A549 (cell line): ENCODE measurements around the gene HSPG2. TPM values are rescaled to one million over a fixed set of nuclear protein-coding genes. Genes with fewer than 3 reads are reported as not detected.

Experiments
- ATAC-seq, 2 experiments: fragments of 200-7000 bp in 1 of 2; fragments of >200 bp in 1 of 2; cut with Nextera tagmentation in 1 of 2; cut with Tn5 transposase in 1 of 2; 3 replicates each; pipeline versions ENCODE4 v1.8.0 to v1.9.1; 2018 to 2020; ENCODE audit warnings: mild to moderate bottlenecking in 1 of 2, moderate library complexity in 1 of 2
- CTCF ChIA-PET: fragments of 300-600 bp; sonication (Branson Sonifier 250); formaldehyde crosslinking; extraction: SDS; loops from one replicate; lab custom pipeline; 2021; ENCODE audit warnings: antibody characterized with exemption, inconsistent platforms; lab: Yijun Ruan, JAX
- POLR2A ChIA-PET: fragments of 350-600 bp; formaldehyde crosslinking; extraction: SDS; loops from one replicate; lab custom pipeline; 2021; ENCODE audit warnings: antibody characterized with exemption, inconsistent platforms; lab: Yijun Ruan, JAX
- DNase-seq, 2 experiments: peaks; one replicate each; pipeline versions ENCODE4 v3.0.0 to v3.0.0-alpha.2; 2011 to 2016; ENCODE audit warnings: low read depth in 1 of 2, low spot score in 1 of 2
- FAIRE-seq: peaks from 2 replicates; lab custom pipeline; 2011; peaks lifted over from hg19 to GRCh38; lab: Jason Lieb, UNC
- H3K27ac ChIP-seq, 2 experiments: fragments of >200 bp; sonication (Bioruptor Twin); formaldehyde crosslinking; 3 replicates each; pipeline ENCODE4 v1.5.1; 2016 to 2017
- H3K4me1 ChIP-seq: fragments of >200 bp; sonication (Bioruptor Twin); formaldehyde crosslinking; 3 replicates; pipeline ENCODE4 v1.6.1; 2016
- H3K4me2 ChIP-seq: fragments of >200 bp; sonication (Bioruptor Twin); formaldehyde crosslinking; 3 replicates; pipeline ENCODE4 v1.6.1; 2016
- H3K4me3 ChIP-seq: fragments of >200 bp; sonication (Bioruptor Twin); formaldehyde crosslinking; 3 replicates; pipeline ENCODE4 v1.5.1; 2016
- H3K9me3 ChIP-seq: fragments of >200 bp; sonication (Bioruptor Twin); formaldehyde crosslinking; 3 replicates; pipeline ENCODE4 v1.6.1; 2016
- CBX2 ChIP-seq: fragments of 200-600 bp; sonication (generic); IDR thresholded peaks from 2 replicates; pipeline ENCODE4 v1.6.1; 2016; ENCODE audit warnings: low read depth, mild to moderate bottlenecking, borderline replicate concordance
- CBX8 ChIP-seq: fragments of 200-600 bp; sonication (generic); IDR thresholded peaks from 2 replicates; pipeline ENCODE4 v1.6.1; 2016
- CHD4 ChIP-seq: fragments of 200-600 bp; sonication (generic); IDR thresholded peaks from 2 replicates; pipeline ENCODE4 v1.6.1; 2016; ENCODE audit warnings: antibody characterized with exemption, mild to moderate bottlenecking, borderline replicate concordance
- ESRRA ChIP-seq: fragments of 150-350 bp; IDR thresholded peaks from 2 replicates; pipeline ENCODE4 v1.6.1; 2014; ENCODE audit warnings: mild to moderate bottlenecking, low read length, borderline replicate concordance
- FOSB ChIP-seq: fragments of 250-450 bp; sonication (Bioruptor Pico); IDR thresholded peaks from 2 replicates; pipeline ENCODE4 v1.5.0; 2020; ENCODE audit warnings: mild to moderate bottlenecking, moderate library complexity
- FOXS1 ChIP-seq: fragments of 250-450 bp; sonication (Bioruptor Pico); IDR thresholded peaks from 2 replicates; pipeline ENCODE4 v1.5.0; 2020; ENCODE audit warnings: mild to moderate bottlenecking, moderate library complexity
- HOXB5 ChIP-seq: fragments of 250-450 bp; sonication (Bioruptor Pico); IDR thresholded peaks from 2 replicates; pipeline ENCODE4 v1.5.0; 2020; ENCODE audit warnings: mild to moderate bottlenecking, moderate library complexity
- NFE2L2 ChIP-seq: fragments of 150-350 bp; conservative IDR thresholded peaks from 2 replicates; pipeline ENCODE4 v1.6.1; 2014; ENCODE audit warnings: low read length
- PHF8 ChIP-seq: fragments of 200-600 bp; sonication (generic); IDR thresholded peaks from 2 replicates; pipeline ENCODE4 v1.6.1; 2016; ENCODE audit warnings: low read depth, mild to moderate bottlenecking, antibody characterized with exemption, moderate library complexity, borderline replicate concordance
- POLR2A ChIP-seq: IDR thresholded peaks from 2 replicates; pipeline ENCODE4 v1.6.1; 2012; ENCODE audit warnings: mild to moderate bottlenecking, low read length
- RAD21 ChIP-seq, 2 experiments: fragments of >200 bp in 1 of 2; sonication (Bioruptor Twin) in 1 of 2; formaldehyde crosslinking in 1 of 2; IDR thresholded peaks in 1 of 2; conservative IDR thresholded peaks in 1 of 2; 2 replicates in 1 of 2; 3 replicates in 1 of 2; pipeline ENCODE4 v1.6.1; 2012 to 2018; ENCODE audit warnings: inconsistent platforms in 1 of 2
- RCOR1 ChIP-seq: fragments of 150-350 bp; IDR thresholded peaks from 2 replicates; pipeline ENCODE4 v1.6.1; 2014; ENCODE audit warnings: antibody characterized with exemption, low read length, low read depth
- SREBF2 ChIP-seq: fragments of 450-650 bp; IDR thresholded peaks from 2 replicates; pipeline ENCODE4 v1.6.1; 2014; ENCODE audit warnings: mild to moderate bottlenecking, moderate library complexity
- ZSCAN20 ChIP-seq: fragments of 250-450 bp; sonication (Bioruptor Pico); IDR thresholded peaks from 2 replicates; pipeline ENCODE4 v1.8.0; 2022; ENCODE audit warnings: mild to moderate bottlenecking, moderate library complexity
- WGBS: methylation state at CpG from one replicate; pipeline ENCODE4 v1.1.6; 2017; ENCODE audit errors: missing lambda C conversion rate; 5-methylcytosine and 5-hydroxymethylcytosine counted together
- polyA plus RNA-seq, 4 experiments: library from polyadenylated mRNA; depleted of rRNA in 3 of 4; stranded (reverse); fragments of >200 nt; fragmentation: RNase III in 1 of 4; extraction: RNeasy Plus Mini Kit Qiagen cat#74134 plus additional on column Dnase treatment in 1 of 4; gene quantifications; 2 replicates in 3 of 4; 3 replicates in 1 of 4; pipeline ENCODE4 v1.2.3, GENCODE V29; 2011 to 2017
- TF ChIP-seq, protein P1 (sequence below): fragments of 450-650 bp; IDR thresholded peaks from 2 replicates; pipeline ENCODE4 v1.6.1; 2014; ENCODE audit warnings: antibody characterized with exemption
- TF ChIP-seq, protein P2 (sequence below): IDR thresholded peaks from 2 replicates; pipeline ENCODE4 v1.6.1; 2012
- TF ChIP-seq, protein P3 (sequence below): fragments of 250-450 bp; sonication (Bioruptor Pico); IDR thresholded peaks from 2 replicates; pipeline ENCODE4 v1.5.0; 2020; ENCODE audit warnings: low read depth, mild to moderate bottlenecking, moderate library complexity

Gene HSPG2
- polyA plus RNA-seq, 2 of the 4 experiments (the other 2 are of a cell fraction), result 7.0 to 42.7 TPM

DNA sequence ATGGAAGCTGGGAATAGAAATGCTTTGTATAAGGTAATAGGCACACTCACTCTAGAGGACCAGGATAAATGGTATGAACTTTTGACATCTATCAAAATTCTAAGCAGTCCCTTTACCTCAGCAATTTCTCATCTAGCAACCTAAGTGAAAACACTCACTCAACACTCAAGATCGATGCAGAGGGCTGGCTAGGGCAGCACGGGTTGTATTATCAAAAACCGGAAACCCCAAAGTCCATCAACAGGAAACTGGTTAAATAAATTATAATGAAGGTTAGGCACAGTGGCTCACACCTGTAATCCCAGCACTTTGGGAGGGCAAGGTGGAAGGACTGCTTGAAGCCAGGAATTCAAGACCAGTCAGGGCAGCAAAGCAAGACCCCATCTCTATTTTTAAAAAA, 163.5 kb downstream of the HSPG2 start:
- CTCF ChIA-PET, result no interaction called here
- POLR2A ChIA-PET, result no interaction called here
- 0 out of 3 replicates have a peak, but pooled peaks cover 4% of the 10 kb centered on the region for H3K9me3 ChIP-seq
- WGBS, result 82% methylated on average over 3 of the region's 3 CpGs
- H3K4me1 ChIP-seq, result peaks cover 11% of the 10 kb centered on the region
- no peak for TF ChIP-seq FOSB (CRISPR knock-in tag)
- no peak for TF ChIP-seq PHF8
- TF ChIP-seq NFE2L2, result no peak
- TF ChIP-seq POLR2A, result no peak
- TF ChIP-seq FOXS1, result no peak
- no peak for TF ChIP-seq HOXB5
- TF ChIP-seq, protein P1, sequence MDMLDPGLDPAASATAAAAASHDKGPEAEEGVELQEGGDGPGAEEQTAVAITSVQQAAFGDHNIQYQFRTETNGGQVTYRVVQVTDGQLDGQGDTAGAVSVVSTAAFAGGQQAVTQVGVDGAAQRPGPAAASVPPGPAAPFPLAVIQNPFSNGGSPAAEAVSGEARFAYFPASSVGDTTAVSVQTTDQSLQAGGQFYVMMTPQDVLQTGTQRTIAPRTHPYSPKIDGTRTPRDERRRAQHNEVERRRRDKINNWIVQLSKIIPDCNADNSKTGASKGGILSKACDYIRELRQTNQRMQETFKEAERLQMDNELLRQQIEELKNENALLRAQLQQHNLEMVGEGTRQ, result no peak
- no peak for TF ChIP-seq CBX2
- no peak for TF ChIP-seq ZSCAN20 (CRISPR knock-in tag)
- TF ChIP-seq, protein P2, sequence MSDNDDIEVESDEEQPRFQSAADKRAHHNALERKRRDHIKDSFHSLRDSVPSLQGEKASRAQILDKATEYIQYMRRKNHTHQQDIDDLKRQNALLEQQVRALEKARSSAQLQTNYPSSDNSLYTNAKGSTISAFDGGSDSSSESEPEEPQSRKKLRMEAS, result no peak
- no peak for TF ChIP-seq ESRRA
- TF ChIP-seq RCOR1, result no peak
- TF ChIP-seq CBX8, result no peak
- TF ChIP-seq, protein P3, sequence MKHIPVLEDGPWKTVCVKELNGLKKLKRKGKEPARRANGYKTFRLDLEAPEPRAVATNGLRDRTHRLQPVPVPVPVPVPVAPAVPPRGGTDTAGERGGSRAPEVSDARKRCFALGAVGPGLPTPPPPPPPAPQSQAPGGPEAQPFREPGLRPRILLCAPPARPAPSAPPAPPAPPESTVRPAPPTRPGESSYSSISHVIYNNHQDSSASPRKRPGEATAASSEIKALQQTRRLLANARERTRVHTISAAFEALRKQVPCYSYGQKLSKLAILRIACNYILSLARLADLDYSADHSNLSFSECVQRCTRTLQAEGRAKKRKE, result no peak
- TF ChIP-seq SREBF2, result no peak
- TF ChIP-seq RAD21 (conservative IDR thresholded peaks at IDR 0.05 in 1 of 2, IDR thresholded peaks at IDR 0.05 in 1 of 2), result no peak
- no peak for TF ChIP-seq CHD4
- TF ChIP-seq, all 56 proteins: peak for 0
- FAIRE-seq (no peak), DNase-seq (no peak), ATAC-seq (no peak)
- H3K27ac ChIP-seq, result no peak overlapping the region
- H3K4me3 ChIP-seq, result no peak overlapping the region
- no peak overlapping the region for H3K4me2 ChIP-seq

Other genes with a start within 250 kb of the HSPG2 start
- gene USP48, start 154.2 kb downstream of the HSPG2 start, polyA plus RNA-seq (2011; rRNA removed), result 26.6 and 27.4 TPM in 2 replicates
- 22.4 to 23.8 TPM (median 22.8 TPM) in 3 replicates for gene USP48, start 154.2 kb downstream of the HSPG2 start, polyA plus RNA-seq (2017; fragmentation: RNase III; extraction: RNeasy Plus Mini Kit Qiagen cat#74134 plus additional on column Dnase treatment)
- gene LDLRAD2, start 125.0 kb downstream of the HSPG2 start, polyA plus RNA-seq (2011; rRNA removed), result not detected in 2 replicates
- gene LDLRAD2, start 125.0 kb downstream of the HSPG2 start, polyA plus RNA-seq (2017; fragmentation: RNase III; extraction: RNeasy Plus Mini Kit Qiagen cat#74134 plus additional on column Dnase treatment), result 0.03 to 0.08 TPM (median 0.05 TPM) in 3 replicates
- gene CELA3B, start 39.7 kb upstream of the HSPG2 start, polyA plus RNA-seq (2011; rRNA removed), result not detected in 2 replicates
- gene CELA3B, start 39.7 kb upstream of the HSPG2 start, polyA plus RNA-seq (2017; fragmentation: RNase III; extraction: RNeasy Plus Mini Kit Qiagen cat#74134 plus additional on column Dnase treatment), result not detected in 3 replicates
- gene CELA3A, start 64.3 kb upstream of the HSPG2 start, polyA plus RNA-seq (2011; rRNA removed), result not detected in 2 replicates
- not detected in 3 replicates for gene CELA3A, start 64.3 kb upstream of the HSPG2 start, polyA plus RNA-seq (2017; fragmentation: RNase III; extraction: RNeasy Plus Mini Kit Qiagen cat#74134 plus additional on column Dnase treatment)
- 212 and 251 TPM in 2 replicates for gene CDC42, start 115.4 kb upstream of the HSPG2 start, polyA plus RNA-seq (2011; rRNA removed)
- 151 to 159 TPM (median 155 TPM) in 3 replicates for gene CDC42, start 115.4 kb upstream of the HSPG2 start, polyA plus RNA-seq (2017; fragmentation: RNase III; extraction: RNeasy Plus Mini Kit Qiagen cat#74134 plus additional on column Dnase treatment)
- gene WNT4, start 205.8 kb upstream of the HSPG2 start, polyA plus RNA-seq (2011; rRNA removed), result 0.62 and 0.85 TPM in 2 replicates
- gene WNT4, start 205.8 kb upstream of the HSPG2 start, polyA plus RNA-seq (2017; fragmentation: RNase III; extraction: RNeasy Plus Mini Kit Qiagen cat#74134 plus additional on column Dnase treatment), result 0.13 to 0.33 TPM (median 0.23 TPM) in 3 replicates